Prostate gland (tissue), 2 donors: ENCODE data around the gene TOPAZ1.

Experiments used
- CTCF ChIP-seq, 4 experiments: fragments of 200-600 bp in 2 of 4; fragments of 450-650 bp in 2 of 4; sonication (generic) in 2 of 4; IDR thresholded peaks; 1 replicate in 3 of 4; 2 replicates in 1 of 4; pipeline ENCODE4 v1.5.1; 2016 to 2019; ENCODE audit warnings: antibody characterized with exemption in 4 of 4, mild to moderate bottlenecking in 2 of 4, moderate library complexity in 2 of 4
- POLR2A ChIP-seq: fragments of 450-650 bp; IDR thresholded peaks from one replicate; pipeline ENCODE4 v1.6.1; 2016; ENCODE audit warnings: antibody characterized with exemption, mild to moderate bottlenecking

- TF ChIP-seq POLR2A: no peak
- TF ChIP-seq CTCF (IDR thresholded peaks at IDR 0.05): no peak
Measured at GRCh38 chr3:44309500-44309899, 67.8 kb downstream of the TOPAZ1 start.
